GM12878 (cell line): ENCODE results near the gene MT1B. TPM values are rescaled to one million over a fixed set of nuclear protein-coding genes. Genes with fewer than 3 reads are reported as not detected.

Experiments
- ATAC-seq: fragments of 200-7000 bp; cut with Tn5 transposase; 3 replicates; pipeline ENCODE4 v1.9.1; 2020; ENCODE audit warnings: mild to moderate bottlenecking, moderate library complexity
- BruUV-seq: library from RNA; stranded (reverse); fragments of 400-500 nt; replicated peaks from 2 replicates; lab custom pipeline; 2021; lab: Mats Ljungman, UMichigan
- CTCF ChIA-PET: fragments of 300-600 bp; sonication (Branson Sonifier 250); formaldehyde crosslinking; extraction: SDS; loops from one replicate; lab custom pipeline; 2021; ENCODE audit warnings: inconsistent platforms; lab: Yijun Ruan, JAX
- POLR2A ChIA-PET: fragments of 350-600 bp; formaldehyde crosslinking; extraction: SDS; loops from one replicate; lab custom pipeline; 2021; ENCODE audit warnings: inconsistent platforms; lab: Charles Lee
- RAD21 ChIA-PET: fragments of 300-600 bp; sonication (Branson Sonifier 250); formaldehyde crosslinking; loops from one replicate; lab custom pipeline; 2023; ENCODE audit warnings: antibody characterized with exemption; ENCODE audit not compliant: unreplicated experiment; lab: Charles Lee
- SMC1A ChIA-PET: fragments of 300-600 bp; sonication (Branson Sonifier 250); formaldehyde crosslinking; loops from one replicate; lab custom pipeline; 2023; ENCODE audit not compliant: unreplicated experiment, uncharacterized antibody; lab: Charles Lee
- DNase-seq: peaks from one replicate; pipeline ENCODE4 v3.0.0-alpha.2; 2011; ENCODE audit warnings: low read depth, low spot score
- FAIRE-seq: peaks from 3 replicates; lab custom pipeline; 2011; peaks lifted over from hg19 to GRCh38; lab: Jason Lieb, UNC
- H2AFZ ChIP-seq: 2 replicates; pipeline ENCODE4 v1.6.0; 2011; ENCODE audit warnings: low read depth, low read length, control low read depth; ENCODE audit not compliant: control insufficient read depth
- H3K27ac ChIP-seq: 2 replicates; pipeline ENCODE4 v1.5.1; 2011; ENCODE audit warnings: control low read depth; ENCODE audit not compliant: control insufficient read depth, insufficient read depth
- H3K27me3 ChIP-seq, 2 experiments: replicated peaks in 1 of 2; 2 replicates each; pipeline versions ENCODE4 v1.6.0 to v1.6.1; 2011; ENCODE audit warnings: low read length in 1 of 2; ENCODE audit not compliant: control insufficient read depth in 2 of 2, insufficient read depth in 2 of 2
- H3K36me3 ChIP-seq, 2 experiments: 2 replicates each; pipeline ENCODE4 v1.5.1; 2011; ENCODE audit warnings: low read length in 1 of 2; ENCODE audit not compliant: control insufficient read depth in 2 of 2, insufficient read depth in 2 of 2
- H3K4me1 ChIP-seq: 2 replicates; pipeline ENCODE4 v1.6.1; 2011; ENCODE audit warnings: mild to moderate bottlenecking, low read length, moderate library complexity, mixed read lengths; ENCODE audit not compliant: control insufficient read depth, insufficient read depth
- H3K4me2 ChIP-seq: 2 replicates; pipeline ENCODE4 v1.6.0; 2011; ENCODE audit warnings: control low read depth; ENCODE audit not compliant: control insufficient read depth, insufficient read depth
- H3K4me3 ChIP-seq: fragments of 200-600 bp; sonication (generic); 2 replicates; pipeline ENCODE4 v1.5.1; 2016
- H3K79me2 ChIP-seq: 2 replicates; pipeline ENCODE4 v1.6.0; 2011; ENCODE audit warnings: low read length; ENCODE audit not compliant: control insufficient read depth, insufficient read depth
- H3K9ac ChIP-seq: 2 replicates; pipeline ENCODE4 v1.8.0; 2011; ENCODE audit warnings: low read length, control low read depth, mixed read lengths; ENCODE audit not compliant: control insufficient read depth, insufficient read depth
- H3K9me3 ChIP-seq: replicated peaks from 3 replicates; pipeline ENCODE4 v1.5.1; 2011; ENCODE audit warnings: mild to moderate bottlenecking, low read length; ENCODE audit not compliant: control insufficient read depth, insufficient read depth
- H4K20me1 ChIP-seq: 2 replicates; pipeline ENCODE4 v1.6.0; 2011; ENCODE audit not compliant: control insufficient read depth, insufficient read depth
- ATF3 ChIP-seq: IDR thresholded peaks from 2 replicates; pipeline ENCODE4 v1.6.1; 2011; ENCODE audit warnings: low read depth, mild to moderate bottlenecking, low read length, moderate library complexity, borderline replicate concordance; ENCODE audit errors: extremely low read depth
- BHLHE40 ChIP-seq, 2 experiments: fragments of 450-650 bp in 1 of 2; IDR thresholded peaks; 2 replicates each; pipeline ENCODE4 v1.6.1; 2011 to 2017; ENCODE audit warnings: low read depth in 2 of 2, borderline replicate concordance in 1 of 2, improper control_type of control experiment in 1 of 2, low read length in 1 of 2, mild to moderate bottlenecking in 1 of 2
- BMI1 ChIP-seq: fragments of 450-650 bp; IDR thresholded peaks from 2 replicates; pipeline ENCODE4 v1.6.1; 2016; ENCODE audit warnings: mild to moderate bottlenecking, moderate library complexity, borderline replicate concordance
- CBFB ChIP-seq: IDR thresholded peaks from 2 replicates; pipeline ENCODE4 v1.6.1; 2016; ENCODE audit warnings: antibody characterized with exemption, low read depth
- CBX3 ChIP-seq: fragments of 200-600 bp; sonication (generic); IDR thresholded peaks from 2 replicates; pipeline ENCODE4 v1.6.1; 2016; ENCODE audit warnings: low read depth, borderline replicate concordance
- CHD1 ChIP-seq: IDR thresholded peaks from 2 replicates; pipeline ENCODE4 v1.6.1; 2012; ENCODE audit warnings: low read depth, low read length, improper control_type of control experiment
- NFYA ChIP-seq: IDR thresholded peaks from 2 replicates; pipeline ENCODE4 v1.6.1; 2011; ENCODE audit warnings: low read depth, mild to moderate bottlenecking, low read length, improper control_type of control experiment, borderline replicate concordance
- PKNOX1 ChIP-seq: fragments of 450-650 bp; IDR thresholded peaks from 2 replicates; pipeline ENCODE4 v1.6.1; 2016; ENCODE audit warnings: mild to moderate bottlenecking
- SKIL ChIP-seq: fragments of 450-650 bp; IDR thresholded peaks from 2 replicates; pipeline ENCODE4 v1.6.1; 2017; ENCODE audit warnings: mild to moderate bottlenecking, low read depth, inconsistent platforms; ENCODE audit not compliant: poor library complexity, severe bottlenecking
- SREBF1 ChIP-seq: IDR thresholded peaks from 2 replicates; pipeline ENCODE4 v1.6.1; 2012; ENCODE audit warnings: mild to moderate bottlenecking, low read length
- SRF ChIP-seq, 2 experiments: IDR thresholded peaks; 2 replicates each; pipeline ENCODE4 v1.6.1; 2011; ENCODE audit warnings: low read depth in 2 of 2, low read length in 2 of 2, mild to moderate bottlenecking in 1 of 2, moderate library complexity in 1 of 2
- WRNIP1 ChIP-seq: IDR thresholded peaks from 2 replicates; pipeline ENCODE4 v1.6.1; 2011; ENCODE audit warnings: low read depth, low read length, improper control_type of control experiment, borderline replicate concordance
- ZBTB40 ChIP-seq: fragments of 450-650 bp; IDR thresholded peaks from 2 replicates; pipeline ENCODE4 v1.6.1; 2016; ENCODE audit warnings: mild to moderate bottlenecking, moderate library complexity, borderline replicate concordance
- ZSCAN29 ChIP-seq: fragments of 450-650 bp; IDR thresholded peaks from 2 replicates; pipeline ENCODE4 v1.6.1; 2017; ENCODE audit warnings: mild to moderate bottlenecking, moderate library complexity
- WGBS: methylation state at CpG from one replicate; pipeline ENCODE4 v1.1.6; 2016; ENCODE audit warnings: low lambda C conversion rate; ENCODE audit not compliant: insufficient replicate concordance, insufficient coverage; ENCODE audit errors: missing lambda C conversion rate; 5-methylcytosine and 5-hydroxymethylcytosine counted together
- in situ Hi-C: fragments of 300-500 bp; cut with MboI; formaldehyde crosslinking; loops from 9 replicates; pipeline ENCODE4 v1.14.3; 2018; ENCODE audit warnings: mixed read lengths
- intact Hi-C: fragments of 100-400 bp; cut with micrococcal nuclease; formaldehyde crosslinking; loops from one replicate; pipeline ENCODE4 v1.14.2; 2022; ENCODE audit not compliant: unreplicated experiment
- polyA plus RNA-seq, 11 experiments: library from polyadenylated mRNA; depleted of rRNA in 4 of 11; unstranded in 6 of 11; stranded (reverse) in 5 of 11; fragments of >200 nt; fragmentation: Nextera tagmentation in 4 of 11; fragmentation: Illumina TruSeq in 1 of 11; extraction: Ambion mirVana in 4 of 11; extraction: Trizol in 1 of 11; gene quantifications; 1 replicate in 1 of 11; 2 replicates in 10 of 11; pipeline versions ENCODE4 v1.2.1 to v1.2.3, GENCODE V29; 2011 to 2016; ENCODE audit warnings: inconsistent platforms in 2 of 11, missing spikeins in 2 of 11, low read depth in 1 of 11
- total RNA-seq, 4 experiments: library from RNA; depleted of rRNA in 3 of 4; stranded (reverse); fragments of >200 nt in 3 of 4; fragmentation: Illumina TruSeq in 1 of 4; extraction: Trizol in 1 of 4; gene quantifications; 2 replicates each; pipeline versions ENCODE4 v1.2.1 to v1.2.3, GENCODE V29; 2013 to 2021

Gene MT1B
- total and polyA plus RNA-seq, 10 of the 15 experiments (the other 5 are each of a cell fraction or from before 2014, with no cell fraction given) = not detected

- intact Hi-C loops = no loop called here
- SMC1A ChIA-PET = interaction anchor here (1.0 to 2.4 kb wide), 4 partner anchors 20 to 71 kb away, joined by 3 to 27 read pairs (median 5); no protein-coding TSS in a partner anchor
- Histone ChIP-seq H3K4me1 (peaks cover 15% of the 10 kb centered on the region), H3K4me2 (no peak overlapping the region), H3K27ac (no peak overlapping the region), H2AFZ (no peak overlapping the region), H3K79me2 (no peaks in the 10 kb centered on the region), H3K9ac (no peak overlapping the region), H3K4me3 (no peak overlapping the region), H3K9me3 (no peaks in the 10 kb centered on the region), H3K36me3 (no peaks in the 10 kb centered on the region), H4K20me1 (no peaks in the 10 kb centered on the region)
- in situ Hi-C loops = no loop called here
- DNase-seq = no peak
- no peak for ATAC-seq
- CTCF ChIA-PET = interaction anchor here (1.2 to 3.1 kb wide), 3 partner anchors 30 to 158 kb away, joined by 4 to 14 read pairs (median 13); no protein-coding TSS in a partner anchor
- POLR2A ChIA-PET = interaction anchor here (1.2 to 1.9 kb wide), 2 partner anchors 23 to 98 kb away, joined by 3 to 6 read pairs; partner anchors contain the start of gene MT2A
- no TSS peak for BruUV-seq
- no peak for FAIRE-seq
- TF ChIP-seq BHLHE40 (IDR thresholded peaks at IDR 0.05; ENCODE audit: borderline replicate concordance in 1 of 2, low read depth in 2 of 2, low read length in 1 of 2) (no peak), SRF (IDR thresholded peaks at IDR 0.05; ENCODE audit: low read depth in 2 of 2, low read length in 2 of 2) (no peak), CBX3 (no peak), CBFB (no peak), ZSCAN29 (no peak), SREBF1 (no peak), BMI1 (no peak), SKIL (no peak), WRNIP1 (no peak), ATF3 (no peak), PKNOX1 (no peak), ZBTB40 (no peak), NFYA (no peak), CHD1 (no peak)
- TF ChIP-seq, all 136 proteins: peak for 0
- WGBS = 69% methylated on average over 10 of the region's 10 CpGs
- RAD21 ChIA-PET = interaction anchor here (1.2 to 2.9 kb wide), 3 partner anchors 21 to 70 kb away, joined by 3 to 23 read pairs (median 11); partner anchors contain the start of gene MT2A
- peaks cover 11 to 18% of the 10 kb centered on the region in 2 experiments for H3K27me3 ChIP-seq
Observed at GRCh38 chr16:56631197-56631596, 20.5 kb upstream of the MT1B start.
